GM12878 (cell line): ENCODE measurements around the gene TCF4. TPM values are rescaled to one million over a fixed set of nuclear protein-coding genes. Genes with fewer than 3 reads are reported as not detected.

ENCODE experiments used
- ATAC-seq: fragments of 200-7000 bp; cut with Tn5 transposase; 3 replicates; pipeline ENCODE4 v1.9.1; 2020; ENCODE audit warnings: mild to moderate bottlenecking, moderate library complexity
- BruUV-seq: library from RNA; stranded (reverse); fragments of 400-500 nt; replicated peaks from 2 replicates; lab custom pipeline; 2021; lab: Mats Ljungman, UMichigan
- CTCF ChIA-PET: fragments of 300-600 bp; sonication (Branson Sonifier 250); formaldehyde crosslinking; extraction: SDS; loops from one replicate; lab custom pipeline; 2021; ENCODE audit warnings: inconsistent platforms; lab: Yijun Ruan, JAX
- POLR2A ChIA-PET: fragments of 350-600 bp; formaldehyde crosslinking; extraction: SDS; loops from one replicate; lab custom pipeline; 2021; ENCODE audit warnings: inconsistent platforms; lab: Charles Lee
- RAD21 ChIA-PET: fragments of 300-600 bp; sonication (Branson Sonifier 250); formaldehyde crosslinking; loops from one replicate; lab custom pipeline; 2023; ENCODE audit warnings: antibody characterized with exemption; ENCODE audit not compliant: unreplicated experiment; lab: Charles Lee
- SMC1A ChIA-PET: fragments of 300-600 bp; sonication (Branson Sonifier 250); formaldehyde crosslinking; loops from one replicate; lab custom pipeline; 2023; ENCODE audit not compliant: unreplicated experiment, uncharacterized antibody; lab: Charles Lee
- DNase-seq: peaks from one replicate; pipeline ENCODE4 v3.0.0-alpha.2; 2011; ENCODE audit warnings: low read depth, low spot score
- FAIRE-seq: peaks from 3 replicates; lab custom pipeline; 2011; peaks lifted over from hg19 to GRCh38; lab: Jason Lieb, UNC
- H2AFZ ChIP-seq: 2 replicates; pipeline ENCODE4 v1.6.0; 2011; ENCODE audit warnings: low read depth, low read length, control low read depth; ENCODE audit not compliant: control insufficient read depth
- H3K27ac ChIP-seq: 2 replicates; pipeline ENCODE4 v1.5.1; 2011; ENCODE audit warnings: control low read depth; ENCODE audit not compliant: control insufficient read depth, insufficient read depth
- H3K27me3 ChIP-seq, 2 experiments: replicated peaks in 1 of 2; 2 replicates each; pipeline versions ENCODE4 v1.6.0 to v1.6.1; 2011; ENCODE audit warnings: low read length in 1 of 2; ENCODE audit not compliant: control insufficient read depth in 2 of 2, insufficient read depth in 2 of 2
- H3K36me3 ChIP-seq, 2 experiments: 2 replicates each; pipeline ENCODE4 v1.5.1; 2011; ENCODE audit warnings: low read length in 1 of 2; ENCODE audit not compliant: control insufficient read depth in 2 of 2, insufficient read depth in 2 of 2
- H3K4me1 ChIP-seq: 2 replicates; pipeline ENCODE4 v1.6.1; 2011; ENCODE audit warnings: mild to moderate bottlenecking, low read length, moderate library complexity, mixed read lengths; ENCODE audit not compliant: control insufficient read depth, insufficient read depth
- H3K4me2 ChIP-seq: 2 replicates; pipeline ENCODE4 v1.6.0; 2011; ENCODE audit warnings: control low read depth; ENCODE audit not compliant: control insufficient read depth, insufficient read depth
- H3K4me3 ChIP-seq: fragments of 200-600 bp; sonication (generic); 2 replicates; pipeline ENCODE4 v1.5.1; 2016
- H3K79me2 ChIP-seq: 2 replicates; pipeline ENCODE4 v1.6.0; 2011; ENCODE audit warnings: low read length; ENCODE audit not compliant: control insufficient read depth, insufficient read depth
- H3K9ac ChIP-seq: 2 replicates; pipeline ENCODE4 v1.8.0; 2011; ENCODE audit warnings: low read length, control low read depth, mixed read lengths; ENCODE audit not compliant: control insufficient read depth, insufficient read depth
- H3K9me3 ChIP-seq: replicated peaks from 3 replicates; pipeline ENCODE4 v1.5.1; 2011; ENCODE audit warnings: mild to moderate bottlenecking, low read length; ENCODE audit not compliant: control insufficient read depth, insufficient read depth
- H4K20me1 ChIP-seq: 2 replicates; pipeline ENCODE4 v1.6.0; 2011; ENCODE audit not compliant: control insufficient read depth, insufficient read depth
- ASH2L ChIP-seq: fragments of 300-600, 200-600 bp; sonication (generic); IDR thresholded peaks from 2 replicates; pipeline ENCODE4 v1.6.1; 2017; ENCODE audit warnings: low read depth, mild to moderate bottlenecking, borderline replicate concordance
- BHLHE40 ChIP-seq, 2 experiments: fragments of 450-650 bp in 1 of 2; IDR thresholded peaks; 2 replicates each; pipeline ENCODE4 v1.6.1; 2011 to 2017; ENCODE audit warnings: low read depth in 2 of 2, borderline replicate concordance in 1 of 2, improper control_type of control experiment in 1 of 2, low read length in 1 of 2, mild to moderate bottlenecking in 1 of 2
- CHD4 ChIP-seq: fragments of 200-600 bp; sonication (generic); IDR thresholded peaks from 2 replicates; pipeline ENCODE4 v1.6.1; 2016; ENCODE audit warnings: mild to moderate bottlenecking
- CREB1 ChIP-seq: IDR thresholded peaks from 2 replicates; pipeline ENCODE4 v1.6.1; 2012; ENCODE audit warnings: low read depth, mild to moderate bottlenecking, inconsistent platforms
- FOS ChIP-seq: IDR thresholded peaks from 3 replicates; pipeline ENCODE4 v1.6.1; 2011; ENCODE audit warnings: borderline replicate concordance; ENCODE audit not compliant: insufficient read length; ENCODE audit errors: extremely low read depth
- IKZF2 ChIP-seq, 2 experiments: fragments of 450-650 bp; IDR thresholded peaks; 2 replicates each; pipeline ENCODE4 v1.6.1; 2017; ENCODE audit warnings: mild to moderate bottlenecking in 2 of 2, moderate library complexity in 2 of 2
- KAT2A ChIP-seq: conservative IDR thresholded peaks from 2 replicates; pipeline ENCODE4 v1.6.1; 2011; ENCODE audit warnings: low read depth, low read length; ENCODE audit not compliant: control insufficient read depth
- MYB ChIP-seq: fragments of 150-350 bp; IDR thresholded peaks from 2 replicates; pipeline ENCODE4 v1.6.1; 2014; ENCODE audit warnings: mild to moderate bottlenecking, low read depth, low read length, borderline replicate concordance
- SIN3A ChIP-seq: IDR thresholded peaks from 2 replicates; pipeline ENCODE4 v1.6.1; 2012; ENCODE audit warnings: low read depth, low read length, improper control_type of control experiment
- SMAD1 ChIP-seq: fragments of 450-650 bp; IDR thresholded peaks from 2 replicates; pipeline ENCODE4 v1.6.1; 2018; ENCODE audit warnings: mild to moderate bottlenecking, low read depth; ENCODE audit not compliant: partially characterized antibody
- TBL1XR1 ChIP-seq: IDR thresholded peaks from 2 replicates; pipeline ENCODE4 v1.6.1; 2012; ENCODE audit warnings: low read depth, low read length, improper control_type of control experiment
- ZNF217 ChIP-seq: fragments of 450-650 bp; IDR thresholded peaks from 2 replicates; pipeline ENCODE4 v1.6.1; 2017; ENCODE audit warnings: antibody characterized with exemption, mild to moderate bottlenecking
- ZNF622 ChIP-seq: fragments of 450-650 bp; IDR thresholded peaks from 2 replicates; pipeline ENCODE4 v1.6.1; 2017; ENCODE audit warnings: mild to moderate bottlenecking, inconsistent platforms
- WGBS: methylation state at CpG from one replicate; pipeline ENCODE4 v1.1.6; 2016; ENCODE audit warnings: low lambda C conversion rate; ENCODE audit not compliant: insufficient replicate concordance, insufficient coverage; ENCODE audit errors: missing lambda C conversion rate; 5-methylcytosine and 5-hydroxymethylcytosine counted together
- in situ Hi-C: fragments of 300-500 bp; cut with MboI; formaldehyde crosslinking; loops from 9 replicates; pipeline ENCODE4 v1.14.3; 2018; ENCODE audit warnings: mixed read lengths
- intact Hi-C: fragments of 100-400 bp; cut with micrococcal nuclease; formaldehyde crosslinking; loops from one replicate; pipeline ENCODE4 v1.14.2; 2022; ENCODE audit not compliant: unreplicated experiment
- polyA plus RNA-seq, 11 experiments: library from polyadenylated mRNA; depleted of rRNA in 4 of 11; unstranded in 6 of 11; stranded (reverse) in 5 of 11; fragments of >200 nt; fragmentation: Nextera tagmentation in 4 of 11; fragmentation: Illumina TruSeq in 1 of 11; extraction: Ambion mirVana in 4 of 11; extraction: Trizol in 1 of 11; gene quantifications; 1 replicate in 1 of 11; 2 replicates in 10 of 11; pipeline versions ENCODE4 v1.2.1 to v1.2.3, GENCODE V29; 2011 to 2016; ENCODE audit warnings: inconsistent platforms in 2 of 11, missing spikeins in 2 of 11, low read depth in 1 of 11
- total RNA-seq, 4 experiments: library from RNA; depleted of rRNA in 3 of 4; stranded (reverse); fragments of >200 nt in 3 of 4; fragmentation: Illumina TruSeq in 1 of 4; extraction: Trizol in 1 of 4; gene quantifications; 2 replicates each; pipeline versions ENCODE4 v1.2.1 to v1.2.3, GENCODE V29; 2013 to 2021
- TF ChIP-seq, protein P1 (sequence below): fragments of 450-650 bp; IDR thresholded peaks from 2 replicates; pipeline ENCODE4 v1.6.1; 2017; ENCODE audit warnings: low read depth, mild to moderate bottlenecking, moderate library complexity
- TF ChIP-seq, protein P2 (sequence below): fragments of 450-650 bp; IDR thresholded peaks from 2 replicates; pipeline ENCODE4 v1.6.1; 2017; ENCODE audit warnings: mild to moderate bottlenecking, low read depth, inconsistent platforms; ENCODE audit not compliant: poor library complexity, severe bottlenecking
- TF ChIP-seq, protein P3 (sequence below): fragments of 450-650 bp; IDR thresholded peaks from 2 replicates; pipeline ENCODE4 v1.6.1; 2017; ENCODE audit warnings: mild to moderate bottlenecking
- TF ChIP-seq, protein P4 (sequence below): fragments of 150-350 bp; IDR thresholded peaks from 2 replicates; pipeline ENCODE4 v1.6.1; 2014; ENCODE audit warnings: mild to moderate bottlenecking, low read depth, low read length

TCF4 gene
- total and polyA plus RNA-seq, 10 of the 15 experiments (the other 5 are each of a cell fraction or from before 2014, with no cell fraction given) = 15.2 to 94.0 (median 31.5) TPM

DNA sequence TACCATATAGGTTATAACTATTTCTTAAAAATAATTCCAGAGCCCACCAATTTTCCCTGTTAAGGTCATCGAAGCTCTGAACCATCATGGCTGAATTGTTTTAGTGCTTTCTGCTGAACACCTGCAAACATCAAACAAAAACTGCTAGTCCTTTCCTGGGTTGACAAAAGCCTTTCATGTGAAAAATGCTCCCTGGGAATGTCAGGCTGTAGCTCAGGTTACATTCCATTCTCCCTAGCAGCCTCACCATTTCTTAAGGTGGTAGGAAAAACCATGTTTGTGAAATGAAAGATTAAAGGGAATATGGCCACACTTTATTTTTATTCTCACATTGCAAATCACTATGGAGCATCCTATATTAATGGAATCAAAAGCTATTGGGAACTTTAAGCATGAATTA, 5.7 kb downstream of the TCF4 start:
- ATAC-seq = no peak
- no peak overlapping the region for H2AFZ ChIP-seq
- peaks cover 0 to 7% of the 10 kb centered on the region in 2 experiments; a peak in 1 of 4 replicates for H3K27me3 ChIP-seq
- ChIA-PET CTCF (interaction anchor here (0.6 kb wide), 1 partner anchor 639 kb away, joined by 4 read pairs; no protein-coding TSS in a partner anchor), RAD21 (no interaction called here), SMC1A (no interaction called here), POLR2A (no interaction called here)
- TF ChIP-seq, protein P1, sequence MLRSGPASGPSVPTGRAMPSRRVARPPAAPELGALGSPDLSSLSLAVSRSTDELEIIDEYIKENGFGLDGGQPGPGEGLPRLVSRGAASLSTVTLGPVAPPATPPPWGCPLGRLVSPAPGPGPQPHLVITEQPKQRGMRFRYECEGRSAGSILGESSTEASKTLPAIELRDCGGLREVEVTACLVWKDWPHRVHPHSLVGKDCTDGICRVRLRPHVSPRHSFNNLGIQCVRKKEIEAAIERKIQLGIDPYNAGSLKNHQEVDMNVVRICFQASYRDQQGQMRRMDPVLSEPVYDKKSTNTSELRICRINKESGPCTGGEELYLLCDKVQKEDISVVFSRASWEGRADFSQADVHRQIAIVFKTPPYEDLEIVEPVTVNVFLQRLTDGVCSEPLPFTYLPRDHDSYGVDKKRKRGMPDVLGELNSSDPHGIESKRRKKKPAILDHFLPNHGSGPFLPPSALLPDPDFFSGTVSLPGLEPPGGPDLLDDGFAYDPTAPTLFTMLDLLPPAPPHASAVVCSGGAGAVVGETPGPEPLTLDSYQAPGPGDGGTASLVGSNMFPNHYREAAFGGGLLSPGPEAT = no peak
- TF ChIP-seq SIN3A = no peak
- TF ChIP-seq TBL1XR1 = no peak
- no peak for TF ChIP-seq KAT2A
- no peak for TF ChIP-seq IKZF2 (IDR thresholded peaks at IDR 0.05)
- no peak for TF ChIP-seq MYB
- TF ChIP-seq ZNF217 = no peak
- TF ChIP-seq ZNF622 = no peak
- TF ChIP-seq, protein P2, sequence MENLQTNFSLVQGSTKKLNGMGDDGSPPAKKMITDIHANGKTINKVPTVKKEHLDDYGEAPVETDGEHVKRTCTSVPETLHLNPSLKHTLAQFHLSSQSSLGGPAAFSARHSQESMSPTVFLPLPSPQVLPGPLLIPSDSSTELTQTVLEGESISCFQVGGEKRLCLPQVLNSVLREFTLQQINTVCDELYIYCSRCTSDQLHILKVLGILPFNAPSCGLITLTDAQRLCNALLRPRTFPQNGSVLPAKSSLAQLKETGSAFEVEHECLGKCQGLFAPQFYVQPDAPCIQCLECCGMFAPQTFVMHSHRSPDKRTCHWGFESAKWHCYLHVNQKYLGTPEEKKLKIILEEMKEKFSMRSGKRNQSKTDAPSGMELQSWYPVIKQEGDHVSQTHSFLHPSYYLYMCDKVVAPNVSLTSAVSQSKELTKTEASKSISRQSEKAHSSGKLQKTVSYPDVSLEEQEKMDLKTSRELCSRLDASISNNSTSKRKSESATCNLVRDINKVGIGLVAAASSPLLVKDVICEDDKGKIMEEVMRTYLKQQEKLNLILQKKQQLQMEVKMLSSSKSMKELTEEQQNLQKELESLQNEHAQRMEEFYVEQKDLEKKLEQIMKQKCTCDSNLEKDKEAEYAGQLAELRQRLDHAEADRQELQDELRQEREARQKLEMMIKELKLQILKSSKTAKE = no peak
- no peak for TF ChIP-seq ASH2L
- TF ChIP-seq CHD4 = no peak
- TF ChIP-seq, protein P3, sequence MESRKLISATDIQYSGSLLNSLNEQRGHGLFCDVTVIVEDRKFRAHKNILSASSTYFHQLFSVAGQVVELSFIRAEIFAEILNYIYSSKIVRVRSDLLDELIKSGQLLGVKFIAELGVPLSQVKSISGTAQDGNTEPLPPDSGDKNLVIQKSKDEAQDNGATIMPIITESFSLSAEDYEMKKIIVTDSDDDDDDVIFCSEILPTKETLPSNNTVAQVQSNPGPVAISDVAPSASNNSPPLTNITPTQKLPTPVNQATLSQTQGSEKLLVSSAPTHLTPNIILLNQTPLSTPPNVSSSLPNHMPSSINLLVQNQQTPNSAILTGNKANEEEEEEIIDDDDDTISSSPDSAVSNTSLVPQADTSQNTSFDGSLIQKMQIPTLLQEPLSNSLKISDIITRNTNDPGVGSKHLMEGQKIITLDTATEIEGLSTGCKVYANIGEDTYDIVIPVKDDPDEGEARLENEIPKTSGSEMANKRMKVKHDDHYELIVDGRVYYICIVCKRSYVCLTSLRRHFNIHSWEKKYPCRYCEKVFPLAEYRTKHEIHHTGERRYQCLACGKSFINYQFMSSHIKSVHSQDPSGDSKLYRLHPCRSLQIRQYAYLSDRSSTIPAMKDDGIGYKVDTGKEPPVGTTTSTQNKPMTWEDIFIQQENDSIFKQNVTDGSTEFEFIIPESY = no peak
- TF ChIP-seq BHLHE40 (IDR thresholded peaks at IDR 0.05; ENCODE audit: borderline replicate concordance in 1 of 2, low read depth in 2 of 2, low read length in 1 of 2) = no peak
- TF ChIP-seq SMAD1 = no peak
- TF ChIP-seq, protein P4, sequence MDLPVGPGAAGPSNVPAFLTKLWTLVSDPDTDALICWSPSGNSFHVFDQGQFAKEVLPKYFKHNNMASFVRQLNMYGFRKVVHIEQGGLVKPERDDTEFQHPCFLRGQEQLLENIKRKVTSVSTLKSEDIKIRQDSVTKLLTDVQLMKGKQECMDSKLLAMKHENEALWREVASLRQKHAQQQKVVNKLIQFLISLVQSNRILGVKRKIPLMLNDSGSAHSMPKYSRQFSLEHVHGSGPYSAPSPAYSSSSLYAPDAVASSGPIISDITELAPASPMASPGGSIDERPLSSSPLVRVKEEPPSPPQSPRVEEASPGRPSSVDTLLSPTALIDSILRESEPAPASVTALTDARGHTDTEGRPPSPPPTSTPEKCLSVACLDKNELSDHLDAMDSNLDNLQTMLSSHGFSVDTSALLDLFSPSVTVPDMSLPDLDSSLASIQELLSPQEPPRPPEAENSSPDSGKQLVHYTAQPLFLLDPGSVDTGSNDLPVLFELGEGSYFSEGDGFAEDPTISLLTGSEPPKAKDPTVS = no peak
- TF ChIP-seq FOS = no peak
- TF ChIP-seq CREB1 = no peak
- no peak overlapping the region for H3K4me3 ChIP-seq
- H3K9ac ChIP-seq = no peak overlapping the region
- BruUV-seq = no TSS peak
- DNase-seq = no peak
- H3K4me1 ChIP-seq = no peaks in the 10 kb centered on the region
- 0% methylated on average over 1 of the region's 1 CpG for WGBS
- no peak overlapping the region for H3K27ac ChIP-seq
- in situ Hi-C loops (no loop called here), intact Hi-C loops (loop anchor here (10.0 kb wide), 1 partner anchor 168 kb away; no protein-coding TSS in a partner anchor)
- H3K9me3 ChIP-seq = no peaks in the 10 kb centered on the region
- no peaks in the 10 kb centered on the region for H4K20me1 ChIP-seq
- FAIRE-seq = no peak
- H3K79me2 ChIP-seq = no peaks in the 10 kb centered on the region
- H3K4me2 ChIP-seq = no peak overlapping the region
- H3K36me3 ChIP-seq = no peaks in the 10 kb centered on the region
